IMR-90 (cell line): ENCODE data around the gene C14orf93. TPM values are rescaled to one million over a fixed set of nuclear protein-coding genes. Genes with fewer than 3 reads are reported as not detected.

Experiments used
- ATAC-seq: fragments of 200-7000 bp; cut with Tn5 transposase; 2 replicates; pipeline ENCODE4 v1.9.1; 2020; ENCODE audit warnings: low read depth, mild to moderate bottlenecking, moderate library complexity
- BruUV-seq: library from RNA; stranded (reverse); fragments of 400-500 nt; replicated peaks from 2 replicates; lab custom pipeline; 2021; lab: Mats Ljungman, UMichigan
- CTCF ChIA-PET: fragments of 300-600 bp; formaldehyde crosslinking; extraction: SDS; loops from one replicate; lab custom pipeline; 2021; ENCODE audit warnings: antibody characterized with exemption; lab: Yijun Ruan, JAX
- POLR2A ChIA-PET: fragments of 300-600 bp; sonication (Branson Sonifier 250); formaldehyde crosslinking; loops from one replicate; lab custom pipeline; 2022; ENCODE audit warnings: antibody characterized with exemption; ENCODE audit not compliant: unreplicated experiment; lab: Charles Lee
- DNase-seq: peaks from one replicate; pipeline ENCODE4 v3.0.0; 2013
- H2AFZ ChIP-seq: replicated peaks from 2 replicates; pipeline ENCODE3; 2013; ENCODE audit warnings: low read length, mild to moderate bottlenecking; ENCODE audit not compliant: poor library complexity
- H2AK5ac ChIP-seq: 2 replicates; pipeline ENCODE4 v1.6.1; 2013; ENCODE audit warnings: low read depth, low read length, inconsistent platforms
- H2AK9ac ChIP-seq: replicated peaks from 2 replicates; pipeline ENCODE3; 2013; ENCODE audit warnings: mild to moderate bottlenecking, low read depth, low read length, moderate library complexity; ENCODE audit not compliant: poor library complexity
- H2BK120ac ChIP-seq: 2 replicates; pipeline ENCODE4 v1.6.1; 2013; ENCODE audit warnings: low read depth, low read length, inconsistent platforms
- H2BK15ac ChIP-seq: 3 replicates; pipeline ENCODE4 v1.6.1; 2013; ENCODE audit warnings: low read depth, low read length, inconsistent platforms
- H2BK20ac ChIP-seq: 2 replicates; pipeline ENCODE4 v1.6.1; 2013; ENCODE audit warnings: low read depth, mild to moderate bottlenecking, inconsistent platforms, low read length, moderate library complexity
- H2BK5ac ChIP-seq: 2 replicates; pipeline ENCODE4 v1.6.1; 2013; ENCODE audit warnings: mild to moderate bottlenecking, low read depth, low read length, inconsistent platforms; ENCODE audit not compliant: poor library complexity, severe bottlenecking
- H3K14ac ChIP-seq: replicated peaks from 2 replicates; pipeline ENCODE4 v1.6.1; 2013; ENCODE audit warnings: low read depth, low read length, inconsistent platforms
- H3K18ac ChIP-seq: 2 replicates; pipeline ENCODE4 v1.6.1; 2013; ENCODE audit warnings: low read depth, low read length, control low read depth
- H3K23ac ChIP-seq: 2 replicates; pipeline ENCODE4 v1.6.1; 2013; ENCODE audit warnings: low read depth, low read length, inconsistent platforms
- H3K27ac ChIP-seq: 2 replicates; pipeline ENCODE4 v1.5.1; 2013; ENCODE audit warnings: mild to moderate bottlenecking, control low read depth, low read length; ENCODE audit not compliant: insufficient read depth
- H3K27me3 ChIP-seq: 2 replicates; pipeline ENCODE4 v1.6.1; 2013; ENCODE audit warnings: low read length; ENCODE audit not compliant: control insufficient read depth, insufficient read depth
- H3K36me3 ChIP-seq: 2 replicates; pipeline ENCODE4 v1.6.1; 2013; ENCODE audit warnings: low read length, mixed read lengths; ENCODE audit not compliant: control insufficient read depth, insufficient read depth
- H3K4ac ChIP-seq: 2 replicates; pipeline ENCODE4 v1.6.1; 2013; ENCODE audit warnings: low read depth, low read length, inconsistent platforms
- H3K4me1 ChIP-seq: 2 replicates; pipeline ENCODE4 v1.6.1; 2013; ENCODE audit warnings: low read length, mixed read lengths; ENCODE audit not compliant: control insufficient read depth, insufficient read depth
- H3K4me2 ChIP-seq: 2 replicates; pipeline ENCODE4 v1.6.1; 2013; ENCODE audit warnings: low read depth, mild to moderate bottlenecking, control low read depth, low read length, moderate library complexity
- H3K4me3 ChIP-seq: 2 replicates; pipeline ENCODE4 v1.5.1; 2013; ENCODE audit warnings: low read depth, mild to moderate bottlenecking, control low read depth, low read length, moderate library complexity; ENCODE audit not compliant: insufficient read depth
- H3K56ac ChIP-seq: 2 replicates; pipeline ENCODE4 v1.6.1; 2013; ENCODE audit warnings: low read length, inconsistent platforms; ENCODE audit not compliant: insufficient read depth; ENCODE audit errors: extremely low read depth
- H3K79me1 ChIP-seq, 2 experiments: 2 replicates each; pipeline ENCODE4 v1.6.1; 2013; ENCODE audit warnings: low read length in 2 of 2, inconsistent platforms in 1 of 2, low read depth in 1 of 2
- H3K9ac ChIP-seq: 2 replicates; pipeline ENCODE4 v1.6.1; 2013; ENCODE audit warnings: low read depth, low read length, control low read depth
- H3K9me1 ChIP-seq: 2 replicates; pipeline ENCODE4 v1.6.1; 2013; ENCODE audit warnings: low read length, inconsistent platforms; ENCODE audit not compliant: insufficient read depth
- H3K9me3 ChIP-seq: 2 replicates; pipeline ENCODE4 v1.6.1; 2013; ENCODE audit warnings: low read length; ENCODE audit not compliant: control insufficient read depth, insufficient read depth
- H4K20me1 ChIP-seq: 2 replicates; pipeline ENCODE4 v1.6.1; 2013; ENCODE audit warnings: low read length, inconsistent platforms; ENCODE audit not compliant: insufficient read depth
- H4K5ac ChIP-seq: 2 replicates; pipeline ENCODE4 v1.6.1; 2013; ENCODE audit warnings: mild to moderate bottlenecking, low read depth, low read length, control low read depth
- H4K8ac ChIP-seq, 2 experiments: 2 replicates each; pipeline ENCODE4 v1.6.1; 2013; ENCODE audit warnings: low read depth in 2 of 2, low read length in 2 of 2, control low read depth in 1 of 2, inconsistent platforms in 1 of 2
- H4K91ac ChIP-seq: 2 replicates; pipeline ENCODE4 v1.6.1; 2013; ENCODE audit warnings: low read depth, low read length, inconsistent platforms; ENCODE audit not compliant: insufficient read depth
- CEBPB ChIP-seq: IDR thresholded peaks from 2 replicates; pipeline ENCODE4 v1.6.1; 2012; ENCODE audit warnings: low read depth, low read length, improper control_type of control experiment
- MAFK ChIP-seq: IDR thresholded peaks from 2 replicates; pipeline ENCODE4 v1.6.1; 2012; ENCODE audit warnings: low read depth, low read length, improper control_type of control experiment
- RCOR1 ChIP-seq: IDR thresholded peaks from 2 replicates; pipeline ENCODE4 v1.6.1; 2012; ENCODE audit warnings: mild to moderate bottlenecking, low read length, improper control_type of control experiment; ENCODE audit not compliant: insufficient replicate concordance
- WGBS, 2 experiments: methylation state at CpG; one replicate each; pipeline versions ENCODE4 v1.1.5 to v1.1.7; 2013; ENCODE audit warnings: missing lambda C conversion rate in 2 of 2; ENCODE audit not compliant: insufficient read length in 1 of 2; ENCODE audit errors: extremely low coverage in 2 of 2; 5-methylcytosine and 5-hydroxymethylcytosine counted together
- dilution Hi-C: fragments of 300-500 bp; cut with HindIII; formaldehyde crosslinking; loops from one replicate; pipeline ENCODE4 v1.14.3; 2018; ENCODE audit warnings: low sequenced_read_pairs; ENCODE audit not compliant: unreplicated experiment
- in situ Hi-C: fragments of 300-500 bp; cut with MboI; formaldehyde crosslinking; loops from 3 replicates; pipeline ENCODE4 v1.14.3; 2019; ENCODE audit warnings: low sequenced_read_pairs, inconsistent platforms, mixed read lengths
- intact Hi-C: fragments of 100-400 bp; cut with micrococcal nuclease; formaldehyde crosslinking; loops from 2 replicates; pipeline ENCODE4 v1.10.0; 2022
- polyA plus RNA-seq, 3 experiments: library from polyadenylated mRNA; depleted of rRNA; stranded (reverse); fragments of >200 nt; gene quantifications; 2 replicates each; pipeline ENCODE4 v1.2.3, GENCODE V29; 2012; ENCODE audit warnings: low replicate concordance in 1 of 3
- total RNA-seq: library from RNA; depleted of rRNA; stranded (reverse); fragments of >200 nt; gene quantifications from 2 replicates; pipeline ENCODE4 v1.2.3, GENCODE V29; 2012

C14orf93 gene
- total and polyA plus RNA-seq, 2 of the 4 experiments (the other 2 are of a cell fraction) = 5.4 to 5.7 TPM

GRCh38 chr14:22995889-22996625 is 13.9 kb downstream of the C14orf93 start:
- no peaks in the 10 kb centered on the region for H4K20me1 ChIP-seq
- no peak overlapping the region for H3K14ac ChIP-seq
- no peak overlapping the region for H4K5ac ChIP-seq
- H3K56ac ChIP-seq = no peak overlapping the region
- no peak overlapping the region for H3K4me2 ChIP-seq
- intact Hi-C loops (no loop called here), in situ Hi-C loops (no loop called here), dilution Hi-C loops (no loop called here)
- no peak overlapping the region for H4K91ac ChIP-seq
- H3K23ac ChIP-seq = no peak overlapping the region
- H3K36me3 ChIP-seq = no peaks in the 10 kb centered on the region
- no peak overlapping the region for H3K9ac ChIP-seq
- H3K4ac ChIP-seq = no peak overlapping the region
- H3K79me1 ChIP-seq = no peaks in the 10 kb centered on the region
- no peak overlapping the region for H2AFZ ChIP-seq
- H3K27me3 ChIP-seq = no peaks in the 10 kb centered on the region; the same call in 1 of the 2 replicates
- no peak overlapping the region for H2BK20ac ChIP-seq
- peaks cover 4% of the 10 kb centered on the region for H3K4me1 ChIP-seq
- H2BK120ac ChIP-seq = no peak overlapping the region
- no TSS peak for BruUV-seq
- no peak for TF ChIP-seq MAFK
- no peak for TF ChIP-seq RCOR1
- no peak for TF ChIP-seq CEBPB
- H3K18ac ChIP-seq = no peak overlapping the region
- no peak for ATAC-seq
- H3K4me3 ChIP-seq = no peak overlapping the region
- no peak overlapping the region for H2BK5ac ChIP-seq
- DNase-seq = no peak
- CTCF ChIA-PET = interaction anchor here (0.6 to 3.2 kb wide), 8 partner anchors 9 to 73 kb away, joined by 3 to 20 read pairs (median 6); partner anchors contain the start of gene CDH24
- H3K9me1 ChIP-seq = no peaks in the 10 kb centered on the region; the same call in 1 of the 2 replicates
- H2BK15ac ChIP-seq = no peak overlapping the region
- WGBS, 2 experiments = no CpG with 5 or more reads among the region's 9 CpGs
- no peak overlapping the region for H2AK5ac ChIP-seq
- H3K27ac ChIP-seq = no peak overlapping the region
- peak overlapping the region; percentile 32 for H2AK9ac ChIP-seq
- H3K9me3 ChIP-seq = no peaks in the 10 kb centered on the region
- POLR2A ChIA-PET = interaction anchor here (0.8 to 1.2 kb wide), 2 partner anchors 10 to 28 kb away, joined by 3 to 4 read pairs; no protein-coding TSS in a partner anchor
- H4K8ac ChIP-seq = no peak overlapping the region
